ENCODE measurements around the gene SH3PXD2B. TPM values are rescaled to one million over a fixed set of nuclear protein-coding genes. Genes with fewer than 3 reads are reported as not detected.
"Not testable (repeated sequence)": the region's sequence is repeated elsewhere in the genome, so short reads cannot be mapped to it uniquely, and the experiment has no call there.

Gene SH3PXD2B
- total RNA-seq, 6 experiments from 2014 or later = 2.5 to 6.8 (median 5.2) TPM

- Histone ChIP-seq H3K4me1 (peaks cover 0 to 18% (median 8%) of the 10 kb centered on the region in 4 donors), H3K9me3 (no peaks in the 10 kb centered on the region), H3K4me3 (no peak overlapping the region), H3K36me3 (no peaks in the 10 kb centered on the region), H3K27ac (no peak overlapping the region), H3K27me3 (no peaks in the 10 kb centered on the region)
- intact Hi-C loops (cut with DNase I) = no loop called here
- no peak for TF ChIP-seq POLR2A (IDR thresholded peaks at IDR 0.05)
- TF ChIP-seq CTCF (IDR thresholded peaks at IDR 0.05) = no peak
- 95% methylated on average over 7 of the region's 7 CpGs for WGBS (ENCODE audit: insufficient coverage, low coverage, low lambda C conversion rate, missing lambda C conversion rate)
- DNase-seq (no peak), ATAC-seq (no peak)
Observed at GRCh38 chr5:172411484-172412072, 42.7 kb downstream of the SH3PXD2B start.

- H3K27ac ChIP-seq = no peak overlapping the region
- WGBS (ENCODE audit: insufficient coverage, low coverage, low lambda C conversion rate, missing lambda C conversion rate) = 91% methylated on average over 5 of the region's 5 CpGs
- no peaks in the 10 kb centered on the region for H3K27me3 ChIP-seq
- H3K4me3 ChIP-seq = no peak overlapping the region
- intact Hi-C loops (cut with DNase I) = no loop called here
- TF ChIP-seq POLR2A (IDR thresholded peaks at IDR 0.05) (no peak), CTCF (IDR thresholded peaks at IDR 0.05) (no peak)
- peaks cover 0 to 18% (median 8%) of the 10 kb centered on the region in 4 donors for H3K4me1 ChIP-seq
- DNase-seq = no peak
- H3K9me3 ChIP-seq = no peaks in the 10 kb centered on the region
- no peak for ATAC-seq
- no peaks in the 10 kb centered on the region for H3K36me3 ChIP-seq
Observed at GRCh38 chr5:172410662-172411483, 43.5 kb downstream of the SH3PXD2B start.

- 76% methylated on average over 4 of the region's 4 CpGs for WGBS (ENCODE audit: insufficient coverage, low coverage, low lambda C conversion rate, missing lambda C conversion rate)
- Histone ChIP-seq H3K27me3 (no peaks in the 10 kb centered on the region), H3K27ac (no peak overlapping the region), H3K4me1 (peaks cover 0 to 12% (median 5%) of the 10 kb centered on the region in 4 donors), H3K4me3 (no peak overlapping the region), H3K36me3 (no peaks in the 10 kb centered on the region), H3K9me3 (no peaks in the 10 kb centered on the region)
- intact Hi-C loops (cut with DNase I) = no loop called here
- DNase-seq (no peak), ATAC-seq (peak in 3 of 4 donors; percentile 8 to 22 (median 13))
- peak; percentile 37 for TF ChIP-seq POLR2A (IDR thresholded peaks at IDR 0.05)
- TF ChIP-seq CTCF (IDR thresholded peaks at IDR 0.05) = no peak
Observed at GRCh38 chr5:172410160-172410559, 44.2 kb downstream of the SH3PXD2B start.

GRCh38 chr5:172409477-172409876 lies 44.8 kb downstream of the SH3PXD2B start:
- H3K27ac ChIP-seq; H3K4me3 ChIP-seq; DNase-seq; intact Hi-C loops (cut with DNase I); H3K27me3 ChIP-seq; H3K4me1 ChIP-seq; H3K36me3 ChIP-seq; H3K9me3 ChIP-seq: not testable (repeated sequence)
- 90% methylated on average over 5 of the region's 5 CpGs for WGBS (ENCODE audit: insufficient coverage, low coverage, low lambda C conversion rate, missing lambda C conversion rate)
- peak in 1 of 4 donors; percentile 19 for ATAC-seq

GRCh38 chr5:172407822-172408221 lies 46.5 kb downstream of the SH3PXD2B start:
- ATAC-seq (no peak), DNase-seq (no peak)
- Histone ChIP-seq H3K36me3 (no peaks in the 10 kb centered on the region), H3K4me3 (no peak overlapping the region), H3K4me1 (no peaks in the 10 kb centered on the region), H3K27me3 (no peaks in the 10 kb centered on the region), H3K9me3 (no peaks in the 10 kb centered on the region), H3K27ac (no peak overlapping the region)
- intact Hi-C loops (cut with DNase I) = no loop called here
- TF ChIP-seq POLR2A (IDR thresholded peaks at IDR 0.05) (no peak), CTCF (IDR thresholded peaks at IDR 0.05) (no peak)
- WGBS (ENCODE audit: insufficient coverage, low coverage, low lambda C conversion rate, missing lambda C conversion rate) = 74% methylated on average over 6 of the region's 9 CpGs

Measured in right lobe of liver (tissue), 6 donors.